Spleen (tissue), 7 donors: ENCODE measurements around the gene AK2.

ENCODE experiments used
- CTCF ChIP-seq, 11 experiments: fragments of 200-600 bp in 7 of 11; fragments of 450-650 bp in 4 of 11; sonication (generic) in 4 of 11; IDR thresholded peaks in 8 of 11; conservative IDR thresholded peaks in 3 of 11; 1 replicate in 7 of 11; 2 replicates in 4 of 11; pipeline versions ENCODE4 v1.4.0 to v1.8.0; 2016 to 2021; ENCODE audit warnings: antibody characterized with exemption in 11 of 11, inconsistent platforms in 4 of 11, mild to moderate bottlenecking in 1 of 11
- POLR2A ChIP-seq, 3 donors: fragments of 450-650 bp; IDR thresholded peaks; one replicate each; pipeline ENCODE4 v1.5.1; 2017; ENCODE audit warnings: antibody characterized with exemption in 3 of 3, mild to moderate bottlenecking in 1 of 3
- POLR2AphosphoS5 ChIP-seq, 3 donors: sonication (generic); formaldehyde crosslinking; IDR thresholded peaks; one replicate each; pipeline ENCODE4 v1.5.1; 2017; ENCODE audit warnings: antibody characterized with exemption in 3 of 3
- donor health status: DM: no; HTN: no; CAD: no; lungs with moderate emphysema.
- donor health status: DM: no; HTN: no; CAD: no.
- donor health status: DM: no; HTN: no; CAD: no.

- no peak for TF ChIP-seq CTCF (IDR thresholded peaks at IDR 0.05 in 8 of 11, conservative IDR thresholded peaks at IDR 0.05 in 3 of 11)
- no peak for TF ChIP-seq POLR2A (IDR thresholded peaks at IDR 0.05)
- TF ChIP-seq POLR2AphosphoS5 (IDR thresholded peaks at IDR 0.05), result no peak
These were observed 34.7 kb downstream of the AK2 start for GRCh38 chr1:33002006-33002405.
